Cortex of kidney (tissue), 1 donor: Measurements from ENCODE around the gene NUP107.

ENCODE experiments used
- DNase-seq: peaks from one replicate; lab custom pipeline; 2025; lab: John Stamatoyannopoulos, UW

NUP107 gene

DNA sequence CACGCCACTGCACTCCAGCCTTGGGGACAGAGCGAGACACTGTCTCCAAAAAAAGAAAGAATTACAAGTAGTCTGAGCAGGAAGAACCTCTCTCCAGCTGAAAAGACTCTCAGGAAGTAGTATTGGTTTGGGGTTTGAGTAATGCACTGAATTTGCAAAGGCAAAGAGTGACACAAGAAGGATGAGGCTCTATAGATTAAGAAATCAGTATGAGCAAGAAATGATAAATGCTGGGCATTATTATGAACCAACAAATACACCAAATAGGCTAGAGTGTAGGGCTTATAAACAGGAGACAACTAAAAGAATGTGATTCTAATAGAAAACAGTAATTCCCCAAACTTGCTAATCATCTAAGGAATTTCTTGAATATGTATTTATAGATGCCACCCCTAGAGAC, 56.6 kb downstream of the NUP107 start:
- no peak for DNase-seq

- DNase-seq, result no peak
These were observed 58.7 kb downstream of the NUP107 start for GRCh38 chr12:68745376-68745903.

GRCh38 chr12:68745904-68746571, 59.3 kb downstream of the NUP107 start, which contains the start of gene SLC35E3:
Gene SLC35E3 (plus strand): TSS chr12:68746176. CDS start chr12:68746378, 202 bp downstream.
- DNase-seq, result peak; percentile 64

GRCh38 chr12:68746572-68747180, 59.9 kb downstream of the NUP107 start:
- no peak for DNase-seq

DNA sequence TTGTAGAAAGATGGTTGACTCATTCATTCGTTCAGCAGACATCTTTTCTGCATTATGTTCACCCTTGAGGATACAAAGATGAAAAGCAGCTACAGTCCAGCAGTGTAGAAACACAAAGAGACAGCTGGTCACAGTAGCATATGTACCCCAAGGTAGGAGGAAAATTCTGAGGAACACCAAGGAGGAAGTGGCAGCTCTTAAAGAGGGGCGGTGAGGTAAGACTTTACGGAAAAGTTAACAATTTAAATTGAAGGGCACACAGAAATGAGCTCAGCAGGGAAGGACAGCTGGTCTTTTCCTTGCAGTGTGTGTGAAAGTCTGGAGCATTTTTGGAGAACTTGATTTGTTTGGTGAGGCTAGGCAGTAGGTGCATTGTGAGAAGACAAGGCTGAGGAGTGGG, 62.7 kb downstream of the NUP107 start:
- no peak for DNase-seq

DNA sequence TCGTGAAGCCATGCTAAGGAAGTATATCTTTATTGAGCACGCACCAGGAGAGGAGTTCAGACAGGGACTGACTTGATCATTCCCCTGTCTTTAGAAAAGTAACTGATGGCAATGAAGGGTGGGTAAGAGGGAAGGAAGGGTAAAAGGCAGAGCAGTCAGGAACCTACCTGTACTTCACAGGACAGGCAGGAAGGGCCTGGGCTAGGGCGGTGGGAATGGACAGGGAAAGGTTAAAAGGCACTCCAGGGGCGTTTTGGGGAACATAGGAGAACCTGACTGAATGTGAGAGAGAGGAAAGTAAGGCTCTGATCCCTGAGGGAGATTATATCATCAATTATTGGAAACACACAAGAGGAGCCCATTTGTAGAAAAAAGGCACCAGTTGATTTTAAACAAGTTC, 63.1 kb downstream of the NUP107 start:
- DNase-seq, result no peak

DNA sequence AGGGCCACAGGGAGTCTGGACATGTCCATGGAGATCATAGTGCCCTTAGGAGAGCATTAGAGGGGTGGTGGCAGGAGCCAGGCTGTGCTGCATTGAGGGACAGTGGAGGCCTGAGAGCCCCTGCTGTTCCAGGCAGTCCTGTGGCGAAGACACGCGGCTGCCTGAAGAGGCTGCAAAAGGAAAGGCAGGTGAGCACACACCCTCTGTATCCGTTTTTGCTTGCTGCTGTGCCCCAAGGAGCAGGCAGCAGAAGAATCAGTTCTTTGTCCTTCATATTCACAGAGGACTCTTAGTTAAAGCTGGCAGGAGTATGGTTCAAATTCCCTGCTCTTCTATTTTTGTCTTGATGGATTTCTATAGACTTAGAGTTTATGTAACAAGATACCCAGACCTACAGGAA, 63.7 kb downstream of the NUP107 start:
- no peak for DNase-seq

GRCh38 chr12:68755536-68756243, 68.9 kb downstream of the NUP107 start:
- no peak for DNase-seq

DNA sequence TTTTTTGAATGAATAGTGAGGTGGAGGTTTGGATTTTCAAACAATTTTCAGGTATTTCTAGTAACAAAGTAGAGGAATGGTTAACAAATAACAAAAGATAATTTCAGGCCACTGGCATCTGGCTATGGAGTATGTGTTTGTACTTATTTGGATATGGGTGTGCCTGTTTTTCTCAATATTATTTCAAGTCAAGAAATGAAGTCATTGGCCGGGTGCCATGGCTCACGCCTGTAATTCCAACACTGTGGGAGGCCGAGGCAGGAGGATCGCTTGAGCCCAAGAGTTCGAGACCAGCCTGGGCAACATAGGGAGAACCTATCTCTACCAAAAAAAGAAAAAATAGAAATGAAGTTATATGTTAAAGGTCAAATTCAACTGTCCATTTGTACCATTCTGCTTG, 73.1 kb downstream of the NUP107 start:
- DNase-seq, result no peak

GRCh38 chr12:68760806-68761441, 74.1 kb downstream of the NUP107 start:
- DNase-seq, result no peak

DNA sequence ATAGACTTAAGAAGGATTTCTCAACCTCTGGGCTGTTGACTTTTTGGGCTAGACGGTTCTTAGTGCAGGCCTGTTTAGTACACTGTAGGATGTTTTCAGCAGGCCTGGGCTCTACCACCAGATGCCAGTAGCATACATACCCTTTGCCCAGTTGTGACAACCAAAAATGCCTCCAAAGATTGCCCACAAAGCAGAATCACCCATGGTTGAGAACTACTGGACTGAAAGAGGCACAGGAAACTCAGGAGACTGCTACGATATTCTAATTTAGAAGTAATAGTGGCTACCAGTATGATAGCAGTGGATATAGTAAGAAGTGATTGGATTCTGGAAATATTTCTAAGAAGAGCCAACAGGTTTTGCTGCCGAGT, 74.6 kb downstream of the NUP107 start:
- no peak for DNase-seq

- no peak for DNase-seq
These were observed 75.3 kb downstream of the NUP107 start for GRCh38 chr12:68761901-68762630.

DNA sequence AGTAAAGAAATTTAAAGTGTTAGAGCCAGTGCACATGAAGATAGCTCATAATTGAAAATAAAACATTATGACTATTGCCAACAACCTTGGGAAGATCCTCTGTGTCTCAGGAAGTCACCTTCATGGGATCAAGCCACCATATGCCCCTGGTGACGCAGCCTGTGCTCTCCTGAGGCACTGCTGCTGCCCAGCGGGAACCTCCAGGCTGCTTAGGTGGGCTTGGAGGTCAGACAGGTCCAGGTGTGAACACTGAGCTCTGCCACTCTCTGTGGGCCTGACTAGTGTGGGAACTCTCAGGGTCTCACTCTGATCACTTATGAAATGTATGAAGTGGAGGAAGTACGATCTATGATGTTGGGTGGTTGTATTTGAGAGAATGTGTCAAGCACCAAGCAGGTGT, 75.9 kb downstream of the NUP107 start:
- no peak for DNase-seq

GRCh38 chr12:68765696-68766095, 78.9 kb downstream of the NUP107 start:
- DNase-seq, result no peak

DNA sequence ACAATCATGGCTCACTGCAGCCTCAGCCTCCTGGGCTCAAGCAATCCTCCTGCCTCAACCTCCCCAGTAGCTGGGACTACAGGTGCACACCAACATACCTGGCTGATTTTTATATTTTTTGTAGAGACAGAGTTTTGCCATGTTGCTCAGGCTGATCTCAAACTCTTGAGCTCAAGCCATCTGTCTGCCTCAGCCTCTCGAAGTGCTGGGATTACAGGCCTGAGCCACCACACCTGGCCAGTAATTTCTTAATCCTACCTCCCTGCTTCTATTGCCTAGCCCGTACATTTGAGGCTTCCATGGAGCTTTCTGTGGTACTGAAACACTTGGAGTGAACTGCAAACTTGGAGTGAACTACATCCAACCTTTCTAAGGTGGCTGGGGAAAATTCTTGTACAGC, 79.9 kb downstream of the NUP107 start:
- DNase-seq, result no peak

- DNase-seq, result no peak
These were observed 80.4 kb downstream of the NUP107 start for GRCh38 chr12:68767191-68767590.

DNA sequence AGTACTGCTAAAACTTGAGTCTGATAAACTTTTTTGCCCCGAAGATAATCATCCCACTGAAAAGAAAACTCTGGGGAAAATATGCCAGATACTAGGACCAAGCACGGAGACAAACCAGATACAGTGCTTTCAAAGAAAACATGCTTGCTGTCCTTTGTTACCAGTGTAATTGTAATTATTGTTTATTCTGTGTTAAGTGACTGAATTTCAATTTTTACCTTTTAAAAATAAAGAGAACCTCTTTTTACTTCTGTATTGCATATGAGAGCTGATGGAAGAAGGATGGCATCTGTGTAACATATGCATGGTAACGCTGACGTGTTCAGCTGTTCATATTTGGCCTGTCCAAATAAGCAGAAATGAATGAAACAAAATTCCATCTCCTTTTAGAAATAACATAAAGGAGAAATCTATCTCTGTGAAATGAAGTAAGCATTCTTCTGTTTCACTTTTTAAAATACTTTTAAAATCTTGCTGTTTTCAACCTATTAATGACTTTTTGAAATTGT, 81.7 kb downstream of the NUP107 start:
- DNase-seq, result no peak

DNA sequence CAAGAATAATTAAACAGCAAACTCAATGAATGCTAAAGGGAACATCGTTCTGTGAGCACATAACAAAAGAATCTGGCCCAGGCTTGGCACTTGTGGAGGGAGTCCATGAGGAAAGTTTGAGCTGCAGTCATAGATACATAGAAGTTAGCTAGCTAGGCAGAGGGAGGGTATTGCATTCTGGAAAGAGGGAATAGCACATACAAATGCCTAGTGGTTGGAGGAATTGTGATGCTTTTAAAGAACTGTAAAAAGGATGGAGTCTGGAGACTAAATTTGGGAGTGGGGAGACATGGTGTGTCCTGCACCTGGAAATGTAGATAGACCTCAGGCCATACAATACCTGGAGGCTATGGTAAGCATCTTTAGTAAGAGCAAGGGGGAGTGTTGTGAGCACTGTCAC, 83.2 kb downstream of the NUP107 start:
- DNase-seq, result no peak

DNA sequence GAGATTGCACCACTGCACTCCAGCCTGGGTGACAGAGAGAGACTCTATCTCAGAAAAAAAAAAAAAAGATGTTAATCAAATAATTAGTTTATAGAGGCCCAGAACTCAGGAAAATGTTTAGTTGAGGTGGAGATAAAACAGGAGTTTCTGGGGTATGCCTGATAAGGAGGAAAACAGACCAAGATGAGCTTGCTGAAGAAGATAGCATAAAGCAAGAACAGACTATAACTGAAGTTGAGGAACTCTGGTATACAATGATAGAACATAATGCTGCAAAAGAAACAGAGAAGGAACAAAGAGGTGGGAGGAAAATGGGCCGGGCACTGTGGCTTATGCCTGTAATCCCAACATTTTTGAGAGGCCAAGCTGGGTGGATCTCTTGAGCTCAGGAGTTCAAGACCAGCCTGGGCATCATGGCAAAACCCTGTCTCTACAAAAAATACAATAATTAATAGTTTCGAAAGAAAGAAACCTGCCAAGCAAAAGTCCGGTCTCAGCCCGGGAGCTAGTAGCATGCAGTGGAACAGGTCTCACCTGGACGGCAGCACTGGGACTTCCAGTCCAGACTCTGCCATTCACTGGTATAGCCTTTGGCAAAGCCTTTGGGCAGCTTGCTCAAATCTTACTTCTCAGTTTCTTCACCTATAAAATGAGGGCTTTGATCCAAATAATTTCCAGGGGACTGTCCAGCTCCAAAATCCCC, 84.6 kb downstream of the NUP107 start:
- no peak for DNase-seq

GRCh38 chr12:68772714-68773113, 85.9 kb downstream of the NUP107 start:
- DNase-seq, result no peak

DNA sequence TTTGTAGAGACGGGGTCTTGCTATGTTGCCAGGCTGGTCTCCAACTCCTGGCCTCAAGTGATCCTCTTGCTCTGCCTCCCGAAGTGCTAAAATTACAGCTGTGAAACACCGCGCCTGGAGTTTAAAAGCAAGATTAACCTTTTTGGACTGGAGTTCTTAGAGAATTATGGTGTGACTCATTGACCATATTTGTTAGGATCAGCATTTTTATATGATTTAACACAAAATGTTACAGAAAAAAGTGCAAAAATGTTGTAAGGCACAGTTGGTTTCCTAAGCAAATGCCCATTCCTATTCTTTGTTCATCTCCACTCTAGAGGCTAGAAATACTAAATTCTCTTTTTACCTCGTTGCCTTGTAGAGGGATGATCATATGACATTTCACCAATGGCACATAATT, 86.8 kb downstream of the NUP107 start:
- DNase-seq, result no peak
